Gastrocnemius medialis (tissue), 4 donors: ENCODE results near the gene NODAL.

Experiments used
- POLR2A ChIP-seq, 2 donors: fragments of 450-650 bp; IDR thresholded peaks; one replicate each; pipeline ENCODE4 v1.6.1; 2017; ENCODE audit warnings: antibody characterized with exemption in 2 of 2, mild to moderate bottlenecking in 2 of 2, moderate library complexity in 2 of 2
- TF ChIP-seq, protein P1 (sequence below), 5 experiments: fragments of 450-650 bp in 3 of 5; fragments of 200-600 bp in 2 of 5; sonication (generic) in 2 of 5; IDR thresholded peaks in 4 of 5; conservative IDR thresholded peaks in 1 of 5; 1 replicate in 4 of 5; 2 replicates in 1 of 5; pipeline ENCODE4 v1.5.1; 2016 to 2019; ENCODE audit warnings: antibody characterized with exemption in 5 of 5, mild to moderate bottlenecking in 3 of 5, moderate library complexity in 3 of 5

- TF ChIP-seq, protein P1, sequence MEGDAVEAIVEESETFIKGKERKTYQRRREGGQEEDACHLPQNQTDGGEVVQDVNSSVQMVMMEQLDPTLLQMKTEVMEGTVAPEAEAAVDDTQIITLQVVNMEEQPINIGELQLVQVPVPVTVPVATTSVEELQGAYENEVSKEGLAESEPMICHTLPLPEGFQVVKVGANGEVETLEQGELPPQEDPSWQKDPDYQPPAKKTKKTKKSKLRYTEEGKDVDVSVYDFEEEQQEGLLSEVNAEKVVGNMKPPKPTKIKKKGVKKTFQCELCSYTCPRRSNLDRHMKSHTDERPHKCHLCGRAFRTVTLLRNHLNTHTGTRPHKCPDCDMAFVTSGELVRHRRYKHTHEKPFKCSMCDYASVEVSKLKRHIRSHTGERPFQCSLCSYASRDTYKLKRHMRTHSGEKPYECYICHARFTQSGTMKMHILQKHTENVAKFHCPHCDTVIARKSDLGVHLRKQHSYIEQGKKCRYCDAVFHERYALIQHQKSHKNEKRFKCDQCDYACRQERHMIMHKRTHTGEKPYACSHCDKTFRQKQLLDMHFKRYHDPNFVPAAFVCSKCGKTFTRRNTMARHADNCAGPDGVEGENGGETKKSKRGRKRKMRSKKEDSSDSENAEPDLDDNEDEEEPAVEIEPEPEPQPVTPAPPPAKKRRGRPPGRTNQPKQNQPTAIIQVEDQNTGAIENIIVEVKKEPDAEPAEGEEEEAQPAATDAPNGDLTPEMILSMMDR (IDR thresholded peaks at IDR 0.05 in 4 of 5, conservative IDR thresholded peaks at IDR 0.05 in 1 of 5) = no peak
- TF ChIP-seq POLR2A (IDR thresholded peaks at IDR 0.05) = no peak
Measured at GRCh38 chr10:70440296-70441160, 953 bp downstream of the NODAL start.
